ENCODE data around the gene IDI1.
A peak's percentile ranks its signal among the peaks of the same experiment; 100 is the strongest.

IDI1 gene

GRCh38 chr10:1049425-1049958, 573 bp upstream of the IDI1 start:
- H3K27me3 ChIP-seq = no peaks in the 10 kb centered on the region
- no peak for TF ChIP-seq CTCF (IDR thresholded peaks at IDR 0.05; ENCODE audit: low read depth, low read length)
- H3K4me1 ChIP-seq = no peaks in the 10 kb centered on the region; the same call in none of the 2 replicates
- peak overlapping the region; percentile 89 for H3K4me3 ChIP-seq (ENCODE audit: low read depth, low read length)
- H3K36me3 ChIP-seq = no peaks in the 10 kb centered on the region; the same call in none of the 2 replicates
- DNase-seq = no peak
- no peaks in the 10 kb centered on the region for H3K9me3 ChIP-seq

GRCh38 chr10:1048349-1048731, 579 bp downstream of the IDI1 start:
- no peak for DNase-seq
- no peaks in the 10 kb centered on the region for H3K27me3 ChIP-seq
- no peaks in the 10 kb centered on the region; the same call in none of the 2 replicates for H3K4me1 ChIP-seq
- TF ChIP-seq CTCF (IDR thresholded peaks at IDR 0.05; ENCODE audit: low read depth, low read length) = no peak
- peaks cover 5% of the 10 kb centered on the region for H3K36me3 ChIP-seq
- no peaks in the 10 kb centered on the region for H3K9me3 ChIP-seq
- peak overlapping the region; percentile 89 for H3K4me3 ChIP-seq (ENCODE audit: low read depth, low read length)

- DNase-seq = peak; percentile 29
- H3K9me3 ChIP-seq = no peaks in the 10 kb centered on the region
- H3K36me3 ChIP-seq = peaks cover 9% of the 10 kb centered on the region
- no peaks in the 10 kb centered on the region for H3K27me3 ChIP-seq
- H3K4me1 ChIP-seq = no peaks in the 10 kb centered on the region; the same call in none of the 2 replicates
- no peak for TF ChIP-seq CTCF (IDR thresholded peaks at IDR 0.05; ENCODE audit: low read depth, low read length)
- H3K4me3 ChIP-seq (ENCODE audit: low read depth, low read length) = peak overlapping the region; percentile 89
Measured at GRCh38 chr10:1047937-1048336, 982 bp downstream of the IDI1 start.

- TF ChIP-seq CTCF (IDR thresholded peaks at IDR 0.05; ENCODE audit: low read depth, low read length) = no peak
- Histone ChIP-seq H3K27me3 (no peaks in the 10 kb centered on the region), H3K9me3 (no peaks in the 10 kb centered on the region), H3K4me1 (no peaks in the 10 kb centered on the region; the same call in none of the 2 replicates), H3K4me3 (ENCODE audit: low read depth, low read length) (no peak overlapping the region), H3K36me3 (peaks cover 28% of the 10 kb centered on the region)
- no peak for DNase-seq
Measured at GRCh38 chr10:1045415-1045814, 3.5 kb downstream of the IDI1 start.

- H3K4me3 ChIP-seq (ENCODE audit: low read depth, low read length) = 0 out of 2 replicates have a peak overlapping the region, but pooled peaks have one; percentile 2
- H3K27me3 ChIP-seq = no peaks in the 10 kb centered on the region
- no peak for TF ChIP-seq CTCF (IDR thresholded peaks at IDR 0.05; ENCODE audit: low read depth, low read length)
- DNase-seq = no peak
- no peaks in the 10 kb centered on the region; the same call in none of the 2 replicates for H3K4me1 ChIP-seq
- peaks cover 31% of the 10 kb centered on the region for H3K36me3 ChIP-seq
- no peaks in the 10 kb centered on the region for H3K9me3 ChIP-seq
Measured at GRCh38 chr10:1044964-1045363, 4.0 kb downstream of the IDI1 start.

- no peak for DNase-seq
- H3K4me1 ChIP-seq = no peaks in the 10 kb centered on the region; the same call in none of the 2 replicates
- H3K9me3 ChIP-seq = no peaks in the 10 kb centered on the region
- no peaks in the 10 kb centered on the region for H3K27me3 ChIP-seq
- H3K4me3 ChIP-seq (ENCODE audit: low read depth, low read length) = no peak overlapping the region
- peaks cover 35% of the 10 kb centered on the region for H3K36me3 ChIP-seq
- no peak for TF ChIP-seq CTCF (IDR thresholded peaks at IDR 0.05; ENCODE audit: low read depth, low read length)
Measured at GRCh38 chr10:1044146-1044545, 4.8 kb downstream of the IDI1 start.

Measured in BE2C (cell line).